Measurements from ENCODE around the gene LNPEP.

LNPEP gene

GRCh38 chr5:96902876-96903275 lies 33.0 kb upstream of the LNPEP start:
- POLR2A ChIA-PET, result no interaction called here
- DNase-seq, result no peak
- Histone ChIP-seq H3K27me3 (replicated peaks in 2 of 5; ENCODE audit: control insufficient read depth in 4 of 5, insufficient read depth in 5 of 5, low read length in 4 of 5) (no peaks in the 10 kb centered on the region), H3K9me3 (ENCODE audit: control extremely low read depth in 1 of 5, control insufficient read depth in 4 of 5, insufficient read depth in 2 of 5, low read depth in 1 of 5, low read length in 4 of 5) (no peaks in the 10 kb centered on the region), H3K27ac (ENCODE audit: insufficient read depth in 1 of 2, low read depth in 1 of 2, low read length in 2 of 2, poor library complexity in 1 of 2, severe bottlenecking in 2 of 2) (no peak overlapping the region), H3K4me3 (ENCODE audit: control insufficient read depth in 1 of 7, extremely low read depth in 1 of 7, insufficient read depth in 4 of 7, low read depth in 2 of 7, low read length in 6 of 7) (no peak overlapping the region), H3K36me3 (ENCODE audit: control insufficient read depth in 4 of 4, insufficient read depth in 4 of 4, low read length in 3 of 4) (peaks cover 12 to 64% (median 44%) of the 10 kb centered on the region in 4 experiments), H3K4me1 (ENCODE audit: control extremely low read depth in 1 of 4, control insufficient read depth in 4 of 4, insufficient read depth in 4 of 4, low read length in 3 of 4) (no peaks in the 10 kb centered on the region)
- 100% methylated on average over 1 of the region's 3 CpGs for WGBS (ENCODE audit: insufficient coverage)
- CTCF ChIA-PET, result interaction anchor here (1.2 to 1.6 kb wide), 2 partner anchors 8 to 24 kb away, joined by 4 to 5 read pairs; no protein-coding TSS in a partner anchor

GRCh38 chr5:96903300-96903699 lies 32.6 kb upstream of the LNPEP start:
- ChIA-PET POLR2A (interaction anchor here (0.5 kb wide), 1 partner anchor 30 kb away, joined by 3 read pairs; no protein-coding TSS in a partner anchor), CTCF (interaction anchor here (1.4 kb wide), 1 partner anchor 27 kb away, joined by 4 read pairs; the partner anchor contains the start of gene ERAP2)
- no CpG with 5 or more reads among the region's 2 CpGs for WGBS (ENCODE audit: insufficient coverage)
- H3K4me3 ChIP-seq (ENCODE audit: control insufficient read depth in 1 of 7, extremely low read depth in 1 of 7, insufficient read depth in 4 of 7, low read depth in 2 of 7, low read length in 6 of 7), result no peak overlapping the region
- H3K9me3 ChIP-seq (ENCODE audit: control extremely low read depth in 1 of 5, control insufficient read depth in 4 of 5, insufficient read depth in 2 of 5, low read depth in 1 of 5, low read length in 4 of 5), result no peaks in the 10 kb centered on the region
- no peak overlapping the region for H3K27ac ChIP-seq (ENCODE audit: insufficient read depth in 1 of 2, low read depth in 1 of 2, low read length in 2 of 2, poor library complexity in 1 of 2, severe bottlenecking in 2 of 2)
- DNase-seq, result no peak
- no peaks in the 10 kb centered on the region for H3K4me1 ChIP-seq (ENCODE audit: control extremely low read depth in 1 of 4, control insufficient read depth in 4 of 4, insufficient read depth in 4 of 4, low read length in 3 of 4)
- H3K36me3 ChIP-seq (ENCODE audit: control insufficient read depth in 4 of 4, insufficient read depth in 4 of 4, low read length in 3 of 4), result peaks cover 12 to 66% (median 45%) of the 10 kb centered on the region in 4 experiments
- no peaks in the 10 kb centered on the region for H3K27me3 ChIP-seq (replicated peaks in 2 of 5; ENCODE audit: control insufficient read depth in 4 of 5, insufficient read depth in 5 of 5, low read length in 4 of 5)

- no peak overlapping the region for H3K27ac ChIP-seq (ENCODE audit: insufficient read depth in 1 of 2, low read depth in 1 of 2, low read length in 2 of 2, poor library complexity in 1 of 2, severe bottlenecking in 2 of 2)
- WGBS (ENCODE audit: insufficient coverage), result 67% methylated on average over 1 of the region's 3 CpGs
- POLR2A ChIA-PET, result interaction anchor here (1.2 kb wide), 1 partner anchor 8 kb away, joined by 3 read pairs; no protein-coding TSS in a partner anchor
These were observed 31.6 kb upstream of the LNPEP start for GRCh38 chr5:96904054-96904931.

GRCh38 chr5:96905864-96906263 lies 30.0 kb upstream of the LNPEP start:
- DNase-seq, result no peak
- POLR2A ChIA-PET, result no interaction called here
- Histone ChIP-seq H3K9me3 (ENCODE audit: control extremely low read depth in 1 of 5, control insufficient read depth in 4 of 5, insufficient read depth in 2 of 5, low read depth in 1 of 5, low read length in 4 of 5) (no peaks in the 10 kb centered on the region), H3K27ac (ENCODE audit: insufficient read depth in 1 of 2, low read depth in 1 of 2, low read length in 2 of 2, poor library complexity in 1 of 2, severe bottlenecking in 2 of 2) (no peak overlapping the region), H3K4me3 (ENCODE audit: control insufficient read depth in 1 of 7, extremely low read depth in 1 of 7, insufficient read depth in 4 of 7, low read depth in 2 of 7, low read length in 6 of 7) (no peak overlapping the region), H3K4me1 (ENCODE audit: control extremely low read depth in 1 of 4, control insufficient read depth in 4 of 4, insufficient read depth in 4 of 4, low read length in 3 of 4) (no peaks in the 10 kb centered on the region), H3K36me3 (ENCODE audit: control insufficient read depth in 4 of 4, insufficient read depth in 4 of 4, low read length in 3 of 4) (peaks cover 13 to 65% (median 44%) of the 10 kb centered on the region in 4 experiments), H3K27me3 (replicated peaks in 2 of 5; ENCODE audit: control insufficient read depth in 4 of 5, insufficient read depth in 5 of 5, low read length in 4 of 5) (no peaks in the 10 kb centered on the region)
- 96% methylated on average over 2 of the region's 3 CpGs for WGBS (ENCODE audit: insufficient coverage)
- CTCF ChIA-PET, result interaction anchor here (1.5 kb wide), 1 partner anchor 18 kb away, joined by 3 read pairs; no protein-coding TSS in a partner anchor

More at GRCh38 chr5:96904054-96904931, 31.6 kb upstream of the LNPEP start:
- no peak for DNase-seq
- Histone ChIP-seq H3K9me3 (ENCODE audit: control extremely low read depth in 1 of 5, control insufficient read depth in 4 of 5, insufficient read depth in 2 of 5, low read depth in 1 of 5, low read length in 4 of 5) (no peaks in the 10 kb centered on the region), H3K36me3 (ENCODE audit: control insufficient read depth in 4 of 4, insufficient read depth in 4 of 4, low read length in 3 of 4) (peaks cover 14 to 69% (median 45%) of the 10 kb centered on the region in 4 experiments), H3K4me3 (ENCODE audit: control insufficient read depth in 1 of 7, extremely low read depth in 1 of 7, insufficient read depth in 4 of 7, low read depth in 2 of 7, low read length in 6 of 7) (no peak overlapping the region), H3K27me3 (replicated peaks in 2 of 5; ENCODE audit: control insufficient read depth in 4 of 5, insufficient read depth in 5 of 5, low read length in 4 of 5) (no peaks in the 10 kb centered on the region), H3K4me1 (ENCODE audit: control extremely low read depth in 1 of 4, control insufficient read depth in 4 of 4, insufficient read depth in 4 of 4, low read length in 3 of 4) (no peaks in the 10 kb centered on the region)
- CTCF ChIA-PET, result interaction anchor here (1.1 to 1.5 kb wide), 3 partner anchors 10 to 28 kb away, joined by 3 to 4 read pairs (median 3); partner anchors contain the start of gene ERAP2

GRCh38 chr5:96909003-96909402 lies 26.9 kb upstream of the LNPEP start:
- peaks cover 11 to 48% (median 33%) of the 10 kb centered on the region in 4 experiments for H3K36me3 ChIP-seq (ENCODE audit: control insufficient read depth in 4 of 4, insufficient read depth in 4 of 4, low read length in 3 of 4)
- no peak for DNase-seq
- H3K9me3 ChIP-seq (ENCODE audit: control extremely low read depth in 1 of 5, control insufficient read depth in 4 of 5, insufficient read depth in 2 of 5, low read depth in 1 of 5, low read length in 4 of 5), result no peaks in the 10 kb centered on the region
- ChIA-PET POLR2A (no interaction called here), CTCF (interaction anchor here (0.8 kb wide), 1 partner anchor 13 kb away, joined by 3 read pairs; no protein-coding TSS in a partner anchor)
- 100% methylated on average over 1 of the region's 4 CpGs for WGBS (ENCODE audit: insufficient coverage)
- H3K27ac ChIP-seq (ENCODE audit: insufficient read depth in 1 of 2, low read depth in 1 of 2, low read length in 2 of 2, poor library complexity in 1 of 2, severe bottlenecking in 2 of 2), result no peak overlapping the region
- no peaks in the 10 kb centered on the region for H3K4me1 ChIP-seq (ENCODE audit: control extremely low read depth in 1 of 4, control insufficient read depth in 4 of 4, insufficient read depth in 4 of 4, low read length in 3 of 4)
- no peaks in the 10 kb centered on the region for H3K27me3 ChIP-seq (replicated peaks in 2 of 5; ENCODE audit: control insufficient read depth in 4 of 5, insufficient read depth in 5 of 5, low read length in 4 of 5)
- no peak overlapping the region for H3K4me3 ChIP-seq (ENCODE audit: control insufficient read depth in 1 of 7, extremely low read depth in 1 of 7, insufficient read depth in 4 of 7, low read depth in 2 of 7, low read length in 6 of 7)

GRCh38 chr5:96909435-96909834 lies 26.4 kb upstream of the LNPEP start:
- Histone ChIP-seq H3K4me1 (ENCODE audit: control extremely low read depth in 1 of 4, control insufficient read depth in 4 of 4, insufficient read depth in 4 of 4, low read length in 3 of 4) (no peaks in the 10 kb centered on the region), H3K27ac (ENCODE audit: insufficient read depth in 1 of 2, low read depth in 1 of 2, low read length in 2 of 2, poor library complexity in 1 of 2, severe bottlenecking in 2 of 2) (no peak overlapping the region), H3K36me3 (ENCODE audit: control insufficient read depth in 4 of 4, insufficient read depth in 4 of 4, low read length in 3 of 4) (peaks cover 14 to 43% (median 33%) of the 10 kb centered on the region in 4 experiments), H3K4me3 (ENCODE audit: control insufficient read depth in 1 of 7, extremely low read depth in 1 of 7, insufficient read depth in 4 of 7, low read depth in 2 of 7, low read length in 6 of 7) (no peak overlapping the region), H3K27me3 (replicated peaks in 2 of 5; ENCODE audit: control insufficient read depth in 4 of 5, insufficient read depth in 5 of 5, low read length in 4 of 5) (no peaks in the 10 kb centered on the region), H3K9me3 (ENCODE audit: control extremely low read depth in 1 of 5, control insufficient read depth in 4 of 5, insufficient read depth in 2 of 5, low read depth in 1 of 5, low read length in 4 of 5) (no peaks in the 10 kb centered on the region)
- no peak for DNase-seq
- CTCF ChIA-PET, result interaction anchor here (0.8 to 1.1 kb wide), 2 partner anchors 13 to 232 kb away, joined by 3 read pairs; no protein-coding TSS in a partner anchor
- 98% methylated on average over 4 of the region's 4 CpGs for WGBS (ENCODE audit: insufficient coverage)
- POLR2A ChIA-PET, result no interaction called here

GRCh38 chr5:96911139-96911538 lies 24.7 kb upstream of the LNPEP start:
- no peaks in the 10 kb centered on the region for H3K27me3 ChIP-seq (replicated peaks in 2 of 5; ENCODE audit: control insufficient read depth in 4 of 5, insufficient read depth in 5 of 5, low read length in 4 of 5)
- no peak overlapping the region for H3K27ac ChIP-seq (ENCODE audit: insufficient read depth in 1 of 2, low read depth in 1 of 2, low read length in 2 of 2, poor library complexity in 1 of 2, severe bottlenecking in 2 of 2)
- H3K4me3 ChIP-seq (ENCODE audit: control insufficient read depth in 1 of 7, extremely low read depth in 1 of 7, insufficient read depth in 4 of 7, low read depth in 2 of 7, low read length in 6 of 7), result no peak overlapping the region
- WGBS (ENCODE audit: insufficient coverage), result no CpG with 5 or more reads among the region's 2 CpGs
- ChIA-PET CTCF (interaction anchor here (1.2 to 1.3 kb wide), 2 partner anchors 9 to 58 kb away, joined by 3 to 5 read pairs; no protein-coding TSS in a partner anchor), POLR2A (no interaction called here)
- H3K4me1 ChIP-seq (ENCODE audit: control extremely low read depth in 1 of 4, control insufficient read depth in 4 of 4, insufficient read depth in 4 of 4, low read length in 3 of 4), result no peaks in the 10 kb centered on the region
- peaks cover 14 to 41% (median 28%) of the 10 kb centered on the region in 4 experiments for H3K36me3 ChIP-seq (ENCODE audit: control insufficient read depth in 4 of 4, insufficient read depth in 4 of 4, low read length in 3 of 4)
- DNase-seq, result no peak
- no peaks in the 10 kb centered on the region for H3K9me3 ChIP-seq (ENCODE audit: control extremely low read depth in 1 of 5, control insufficient read depth in 4 of 5, insufficient read depth in 2 of 5, low read depth in 1 of 5, low read length in 4 of 5)
